ENCODE results near the gene SAMHD1.

DNA sequence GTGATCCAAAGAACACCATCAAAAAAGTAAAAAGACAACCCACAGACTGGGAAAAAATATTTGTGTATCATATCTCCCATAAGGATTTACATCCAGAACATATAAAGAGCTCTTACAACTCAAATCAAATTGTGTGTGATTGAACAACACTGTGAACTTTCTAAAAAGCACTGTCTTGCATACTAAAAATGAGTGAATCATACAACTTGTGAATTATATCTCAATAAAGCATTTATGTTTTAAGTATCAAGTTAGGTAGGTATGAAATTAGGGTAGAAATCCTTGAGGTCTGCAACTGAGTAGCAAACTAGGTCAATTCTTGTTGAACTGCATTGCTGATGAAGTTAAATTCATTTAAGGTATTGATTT lies 14.1 kb downstream of the SAMHD1 start:
- TF ChIP-seq, protein P1, sequence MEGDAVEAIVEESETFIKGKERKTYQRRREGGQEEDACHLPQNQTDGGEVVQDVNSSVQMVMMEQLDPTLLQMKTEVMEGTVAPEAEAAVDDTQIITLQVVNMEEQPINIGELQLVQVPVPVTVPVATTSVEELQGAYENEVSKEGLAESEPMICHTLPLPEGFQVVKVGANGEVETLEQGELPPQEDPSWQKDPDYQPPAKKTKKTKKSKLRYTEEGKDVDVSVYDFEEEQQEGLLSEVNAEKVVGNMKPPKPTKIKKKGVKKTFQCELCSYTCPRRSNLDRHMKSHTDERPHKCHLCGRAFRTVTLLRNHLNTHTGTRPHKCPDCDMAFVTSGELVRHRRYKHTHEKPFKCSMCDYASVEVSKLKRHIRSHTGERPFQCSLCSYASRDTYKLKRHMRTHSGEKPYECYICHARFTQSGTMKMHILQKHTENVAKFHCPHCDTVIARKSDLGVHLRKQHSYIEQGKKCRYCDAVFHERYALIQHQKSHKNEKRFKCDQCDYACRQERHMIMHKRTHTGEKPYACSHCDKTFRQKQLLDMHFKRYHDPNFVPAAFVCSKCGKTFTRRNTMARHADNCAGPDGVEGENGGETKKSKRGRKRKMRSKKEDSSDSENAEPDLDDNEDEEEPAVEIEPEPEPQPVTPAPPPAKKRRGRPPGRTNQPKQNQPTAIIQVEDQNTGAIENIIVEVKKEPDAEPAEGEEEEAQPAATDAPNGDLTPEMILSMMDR (IDR thresholded peaks at IDR 0.05; ENCODE audit: insufficient read depth, low read length, poor library complexity, severe bottlenecking) = no peak
- no peak for TF ChIP-seq EZH2phosphoT487 (conservative IDR thresholded peaks at IDR 0.05; ENCODE audit: low read length)

Data from SU-DHL-6 (cell line).